NCI-H1417 treated with DMSO at 0.1 percent for 48 hours (cell line): ENCODE data around the gene CFAP46.
"Not testable (repeated sequence)": the region's sequence is repeated elsewhere in the genome, so short reads cannot be mapped to it uniquely, and the experiment has no call there.

Experiments used
- DNase-seq: peaks from one replicate; lab custom pipeline; 2025; lab: John Stamatoyannopoulos, UW

The CFAP46 gene

DNA sequence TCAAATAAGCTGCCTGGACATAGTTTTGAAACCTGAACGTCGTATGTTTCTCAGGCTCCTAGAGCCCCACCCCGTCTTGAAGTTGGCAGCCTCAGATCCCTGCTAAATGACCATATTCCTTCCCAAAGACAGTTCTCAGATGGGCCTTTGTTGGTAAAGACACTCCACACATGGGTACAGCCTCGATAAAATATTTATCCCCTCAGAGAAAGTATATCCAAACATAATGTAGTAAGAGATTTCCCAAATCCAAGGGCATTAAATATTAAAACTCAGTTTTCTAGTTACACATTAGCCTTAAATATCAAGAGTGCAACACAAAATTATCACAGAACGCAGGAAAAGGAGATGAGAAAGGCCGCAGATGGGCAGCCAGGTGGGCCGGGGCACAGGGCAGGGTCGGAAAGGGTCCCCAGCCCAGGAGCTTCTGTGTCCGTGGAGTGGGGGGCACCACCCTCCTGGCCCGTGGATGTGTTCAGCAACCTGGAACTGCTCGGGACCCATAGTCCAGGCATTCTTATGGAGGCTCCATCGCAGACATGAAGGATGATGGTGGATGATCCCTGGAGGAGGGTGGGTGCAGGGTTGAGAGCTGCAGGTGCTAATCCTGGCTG lies 1.5 kb upstream of the CFAP46 start:
- DNase-seq = no peak

GRCh38 chr10:132943058-132943790 lies 854 bp upstream of the CFAP46 start:
- no peak for DNase-seq

GRCh38 chr10:132941640-132942051 lies 724 bp downstream of the CFAP46 start:
- DNase-seq = no peak

DNA sequence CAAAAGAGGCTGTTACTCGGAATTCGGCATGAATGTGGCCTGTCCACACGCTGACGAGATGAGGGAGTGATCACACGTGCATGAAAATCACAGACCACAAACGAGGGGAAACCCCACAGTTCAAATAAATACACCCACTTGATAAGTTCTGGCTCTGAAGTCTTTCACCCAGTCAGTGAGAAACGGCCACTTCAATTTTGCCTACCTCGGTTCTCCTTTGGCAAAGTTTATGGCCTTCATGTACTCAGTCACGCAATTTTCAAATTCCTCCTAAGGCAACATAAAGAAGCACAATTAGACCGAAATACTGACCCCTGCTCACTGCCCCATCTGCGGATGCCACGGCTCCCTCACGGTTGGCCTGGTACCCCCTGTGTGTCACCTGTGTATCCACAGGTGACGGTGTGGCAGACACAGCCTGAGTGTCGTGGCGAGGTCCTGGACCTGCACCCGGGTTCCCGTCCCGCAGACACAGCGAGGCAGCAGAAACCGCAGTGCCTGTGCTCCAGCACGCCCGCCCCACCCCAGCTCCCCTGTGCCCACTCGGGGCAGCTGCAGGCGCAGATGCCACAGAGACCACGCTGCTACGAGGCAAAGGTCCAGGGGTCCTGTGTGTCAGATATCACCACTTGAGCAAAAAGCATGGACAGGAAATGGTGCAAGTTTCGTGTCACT lies 1.4 kb downstream of the CFAP46 start:
- DNase-seq = no peak

- DNase-seq = no peak
Observed at GRCh38 chr10:132939957-132940790, 2.2 kb downstream of the CFAP46 start.

DNA sequence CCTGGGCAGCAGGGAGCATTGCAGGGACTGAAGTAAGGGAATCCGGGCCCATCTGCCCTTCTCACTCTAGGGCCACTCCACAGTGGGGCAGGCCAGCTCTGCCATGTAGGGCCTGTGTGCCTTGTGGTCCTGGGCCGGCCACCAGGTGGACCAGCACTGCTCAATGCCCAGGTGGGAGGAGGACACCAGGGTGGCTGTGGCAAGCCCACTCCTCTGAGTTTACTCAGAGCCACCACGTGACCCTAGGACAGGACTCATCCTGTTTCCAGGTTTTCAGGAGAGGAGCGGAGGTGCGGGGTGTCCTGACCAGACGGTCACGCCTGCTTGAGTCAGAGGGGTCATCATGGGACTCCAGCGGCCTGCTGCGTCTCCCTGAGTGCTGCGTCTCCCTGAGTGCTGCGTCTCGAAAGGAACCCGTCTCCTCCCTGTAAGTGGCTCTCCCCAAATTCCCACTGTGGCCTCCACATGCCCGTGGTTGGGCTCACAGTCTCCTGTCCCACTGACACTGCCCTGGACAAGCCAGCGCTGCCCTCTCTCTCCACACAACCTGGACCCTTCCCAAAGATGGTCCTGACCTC lies 2.9 kb downstream of the CFAP46 start:
- DNase-seq = no peak

DNA sequence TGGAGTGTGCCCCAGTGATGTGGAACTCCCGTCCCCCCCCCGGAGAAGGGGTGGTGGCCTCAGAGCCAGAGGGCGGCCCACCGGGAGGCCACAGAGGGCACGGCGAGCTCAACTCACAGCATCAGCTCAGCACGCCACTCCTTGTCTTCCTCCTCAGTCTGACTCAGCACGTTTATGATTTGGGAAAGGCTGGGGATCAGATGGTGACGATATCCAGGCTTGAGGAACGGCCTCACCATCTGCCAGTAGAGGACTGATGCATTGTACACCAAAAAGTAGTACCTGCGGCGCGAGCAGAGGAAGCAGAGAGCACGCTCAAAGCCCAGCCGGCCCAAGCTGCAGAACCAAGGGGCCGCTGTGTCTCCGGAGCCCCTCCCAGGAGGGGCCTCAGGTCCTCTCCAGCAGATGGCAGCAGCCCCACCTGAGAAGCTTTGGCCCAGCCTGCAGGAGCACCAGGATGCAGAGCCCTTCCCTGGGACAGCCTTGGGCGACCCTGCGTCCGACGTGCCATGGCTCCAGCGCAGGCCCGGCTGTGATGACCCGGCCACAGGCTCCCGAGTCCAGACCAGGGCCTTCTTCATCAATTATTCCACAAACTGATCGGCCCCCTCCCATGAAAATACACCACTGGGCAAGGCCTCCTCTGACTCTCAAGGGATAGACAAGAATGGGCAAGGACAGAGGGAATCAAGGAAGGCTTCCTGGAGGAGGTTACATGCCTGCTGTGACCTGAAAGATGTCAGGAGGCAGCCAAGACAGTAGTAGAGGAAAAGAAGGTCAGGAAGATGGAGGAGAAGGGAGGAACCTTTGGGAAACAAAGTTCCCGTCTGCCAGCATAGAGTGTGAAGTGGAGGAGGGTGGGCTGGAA lies 3.7 kb downstream of the CFAP46 start:
- DNase-seq = no peak

GRCh38 chr10:132937861-132938260 lies 4.5 kb downstream of the CFAP46 start:
- no peak for DNase-seq

DNA sequence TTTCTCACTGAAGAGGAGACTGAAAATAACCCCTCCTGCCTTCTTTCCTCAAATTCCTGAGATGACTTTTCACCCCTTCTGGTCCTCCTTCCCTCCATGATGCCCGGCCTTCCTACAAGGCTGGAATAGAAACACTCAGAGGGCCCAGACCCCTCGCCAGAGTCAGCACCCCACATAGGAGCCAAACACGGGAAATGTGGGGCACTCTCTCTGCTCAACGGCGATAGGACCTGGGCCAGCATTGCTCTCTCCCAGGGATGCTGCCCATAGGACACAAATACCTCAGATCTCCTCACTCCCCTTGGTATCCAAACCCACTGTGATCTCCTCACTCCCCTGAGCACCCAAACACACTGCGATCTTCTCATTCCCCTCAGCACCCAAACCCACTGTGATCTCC lies 7.4 kb downstream of the CFAP46 start:
- DNase-seq = no peak

DNA sequence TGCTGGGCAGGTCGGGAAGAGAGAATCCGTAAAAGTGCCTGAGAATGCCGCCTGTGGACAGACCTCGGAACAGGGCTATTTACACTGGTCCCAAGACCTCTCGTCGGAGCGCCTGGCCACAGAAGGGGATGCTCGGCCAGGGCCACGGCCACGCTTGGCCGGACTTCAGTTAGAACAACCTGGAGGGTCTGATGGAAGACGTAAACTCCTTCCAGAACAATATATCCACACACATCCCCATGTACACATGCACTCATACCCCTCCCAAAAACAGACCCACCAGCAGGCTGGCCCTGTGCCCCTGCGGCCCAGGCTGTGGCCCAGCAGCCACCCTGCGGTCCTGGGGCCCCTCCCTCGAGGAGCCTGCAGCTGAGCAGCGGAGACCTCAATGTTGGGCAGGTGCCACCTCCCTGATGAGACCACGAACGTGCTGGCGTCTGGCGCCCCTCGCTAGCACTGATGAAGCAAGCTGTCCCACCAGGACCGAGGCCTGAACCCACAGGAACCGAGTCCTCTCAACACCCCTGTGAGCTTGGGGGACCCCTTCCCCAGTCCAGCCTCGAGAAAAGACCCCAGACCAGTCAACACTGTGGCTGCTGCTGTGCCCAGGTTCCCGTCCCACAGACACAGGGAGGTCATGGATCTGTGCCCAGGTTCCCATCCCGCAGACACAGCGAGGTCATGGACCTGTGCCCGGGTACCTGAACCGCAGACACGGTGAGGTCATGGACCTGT lies 8.9 kb downstream of the CFAP46 start:
- DNase-seq = no peak

DNA sequence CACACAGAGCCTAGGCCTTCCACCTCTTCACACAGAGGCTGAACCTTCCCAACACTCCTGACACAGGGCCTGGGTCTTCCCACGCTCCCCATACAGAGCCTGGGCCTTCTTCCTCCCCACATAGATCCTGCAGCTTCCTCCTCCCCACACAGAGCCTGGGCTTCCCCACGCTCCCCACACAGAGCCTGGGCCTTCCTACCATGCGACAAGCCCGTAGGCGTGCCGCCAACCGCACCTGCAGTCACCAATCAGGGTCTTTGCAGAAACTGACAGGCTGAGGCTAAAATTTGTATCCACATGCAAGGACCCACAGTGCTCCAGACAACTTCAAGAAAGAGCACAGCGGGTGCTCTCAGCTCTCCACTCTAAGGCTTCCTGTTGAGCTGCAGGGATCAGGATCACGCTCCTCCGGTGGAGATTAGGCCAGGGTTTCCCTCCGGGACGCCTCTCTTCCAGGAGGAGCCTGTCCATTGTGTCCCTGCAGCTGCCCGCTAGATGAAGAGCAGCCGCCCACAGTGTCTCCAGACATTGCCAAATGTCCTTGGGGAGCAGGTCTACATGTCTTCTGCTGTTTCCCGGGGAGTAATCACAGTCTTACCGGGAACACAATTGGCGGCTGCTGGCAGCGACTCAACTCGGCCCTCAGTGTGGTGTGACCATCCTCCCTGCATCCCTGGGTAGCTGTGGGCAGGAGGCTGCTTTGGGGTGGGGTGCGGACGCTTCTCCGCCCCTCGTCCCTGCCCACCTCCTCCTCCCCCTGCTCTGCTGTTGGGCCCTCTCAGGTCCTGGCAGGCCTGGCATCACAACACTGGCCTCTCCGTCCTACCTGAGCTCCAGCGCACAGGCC lies 9.7 kb downstream of the CFAP46 start:
- no peak for DNase-seq

DNA sequence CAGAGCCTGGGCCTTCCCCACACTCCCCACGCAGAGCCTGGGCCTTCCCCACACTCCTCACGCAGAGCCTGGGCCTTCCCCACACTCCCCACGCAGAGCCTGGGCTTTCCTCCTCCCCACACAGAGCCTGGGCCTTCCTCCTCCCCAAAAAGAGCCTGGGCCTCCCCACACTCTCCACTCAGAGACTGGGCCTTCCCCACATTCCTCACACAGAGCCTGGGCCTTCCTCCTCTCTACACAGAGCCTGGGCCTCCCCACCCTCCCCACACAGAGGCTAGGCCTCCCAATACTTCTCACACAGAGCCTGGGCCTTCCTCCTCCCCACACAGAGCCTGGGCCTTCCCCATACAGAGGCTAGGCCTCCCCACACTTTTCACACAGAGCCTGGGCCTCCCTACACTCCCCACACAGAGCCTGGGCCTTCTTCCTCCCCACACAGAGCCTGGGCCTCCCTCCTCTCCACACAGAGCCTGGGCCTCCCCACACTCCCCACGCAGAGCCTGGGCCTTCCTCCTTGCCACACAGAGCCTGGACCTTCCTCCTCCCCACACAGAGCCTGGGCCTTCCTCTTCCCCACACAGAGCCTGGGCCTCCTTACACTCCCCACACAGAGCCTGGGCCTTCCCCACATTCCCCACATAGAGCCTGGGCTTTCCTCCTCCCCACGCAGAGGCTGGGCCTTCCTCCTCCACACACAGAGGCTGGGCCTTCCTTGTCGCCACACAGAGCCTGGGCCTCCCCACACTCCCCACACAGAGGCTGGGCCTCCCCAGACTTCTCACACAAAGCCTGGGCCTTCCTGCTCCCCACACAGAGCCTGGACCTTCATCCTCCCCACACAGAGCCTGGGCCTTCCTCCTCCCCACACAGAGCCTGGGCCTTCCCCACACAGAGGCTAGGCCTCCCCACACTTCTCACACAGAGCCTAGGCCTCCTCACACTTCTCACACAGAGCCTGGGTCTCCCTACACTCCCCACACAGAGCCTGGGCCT lies 10.8 kb downstream of the CFAP46 start:
- not testable (repeated sequence) for DNase-seq

DNA sequence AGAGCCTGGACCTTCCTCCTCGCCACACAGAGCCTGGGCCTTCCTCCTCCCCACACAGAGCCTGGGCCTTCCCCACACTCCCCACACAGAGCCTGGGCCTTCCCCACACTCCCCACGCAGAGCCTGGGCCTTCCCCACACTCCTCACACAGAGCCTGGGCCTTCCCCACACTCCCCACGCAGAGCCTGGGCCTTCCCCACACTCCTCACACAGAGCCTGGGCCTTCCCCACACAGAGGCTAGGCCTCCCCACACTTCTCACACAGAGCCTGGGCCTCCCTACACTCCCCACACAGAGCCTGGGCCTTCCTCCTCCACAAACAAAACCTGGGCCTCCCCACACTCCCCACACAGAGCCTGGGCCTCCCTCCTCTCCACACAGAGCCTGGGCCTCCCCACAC lies 11.7 kb downstream of the CFAP46 start:
- DNase-seq = not testable (repeated sequence)

- DNase-seq = no peak
Observed at GRCh38 chr10:132929953-132930548, 12.3 kb downstream of the CFAP46 start.

DNA sequence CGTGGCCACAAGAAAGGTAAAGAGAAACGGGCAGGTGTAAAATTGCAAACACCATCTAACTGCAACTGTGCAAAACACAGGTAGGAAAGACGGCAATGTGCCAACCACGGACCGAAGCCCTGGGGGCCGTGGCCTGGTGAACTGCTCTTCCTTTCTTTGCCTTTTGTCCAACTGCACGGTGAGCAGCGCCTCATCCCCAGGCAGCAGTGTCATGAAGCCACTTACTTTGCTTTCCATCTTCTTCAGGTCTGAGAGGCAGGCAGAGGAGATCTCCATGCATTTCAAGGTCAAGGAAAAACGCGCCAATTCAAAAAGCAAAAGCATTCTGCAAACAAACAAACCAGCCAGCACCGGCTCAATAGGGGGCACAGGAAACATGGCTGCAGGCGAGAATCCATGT lies 12.9 kb downstream of the CFAP46 start:
- no peak for DNase-seq

GRCh38 chr10:132928261-132928660 lies 14.1 kb downstream of the CFAP46 start:
- no peak for DNase-seq

- DNase-seq = no peak
Observed at GRCh38 chr10:132927824-132928223, 14.5 kb downstream of the CFAP46 start.
